Stimulated activated CD4-positive, alpha-beta T cell treated with anti-CD3 and anti-CD28 coated beads, Interleukin-4, amount 100 ng/mL, for 24 hours (primary cell): ENCODE results near the gene BAG3.
"Not testable (repeated sequence)": the region's sequence is repeated elsewhere in the genome, so short reads cannot be mapped to it uniquely, and the experiment has no call there.

Experiments
- DNase-seq: peaks from one replicate; pipeline ENCODE4 v3.0.0-alpha.2; 2020

BAG3 gene

GRCh38 chr10:119640875-119641526, 10.2 kb upstream of the BAG3 start:
- no peak for DNase-seq

GRCh38 chr10:119642556-119643111, 8.5 kb upstream of the BAG3 start:
- no peak for DNase-seq

- no peak for DNase-seq
Observed at GRCh38 chr10:119643306-119644204, 7.6 kb upstream of the BAG3 start.

GRCh38 chr10:119644205-119644814, 6.9 kb upstream of the BAG3 start:
- no peak for DNase-seq

GRCh38 chr10:119644994-119645393, 6.2 kb upstream of the BAG3 start:
- DNase-seq, result no peak

- no peak for DNase-seq
Observed at GRCh38 chr10:119650062-119650461, 1.1 kb upstream of the BAG3 start.

- no peak for DNase-seq
Observed at GRCh38 chr10:119651514-119652360, 557 bp downstream of the BAG3 start.

- peak; percentile 36 for DNase-seq
Observed at GRCh38 chr10:119652361-119652730, 1.2 kb downstream of the BAG3 start.

GRCh38 chr10:119653209-119653608, 2.0 kb downstream of the BAG3 start:
- DNase-seq, result no peak

GRCh38 chr10:119653916-119654315, 2.7 kb downstream of the BAG3 start:
- DNase-seq, result no peak

- no peak for DNase-seq
Observed at GRCh38 chr10:119654540-119654939, 3.4 kb downstream of the BAG3 start.

- DNase-seq, result peak; percentile 73
Observed at GRCh38 chr10:119655566-119656001, 4.4 kb downstream of the BAG3 start.

GRCh38 chr10:119656760-119657159, 5.6 kb downstream of the BAG3 start:
- no peak for DNase-seq

GRCh38 chr10:119657725-119658124, 6.5 kb downstream of the BAG3 start:
- DNase-seq, result no peak

GRCh38 chr10:119658274-119658673, 7.1 kb downstream of the BAG3 start:
- DNase-seq, result peak; percentile 25

- DNase-seq, result no peak
Observed at GRCh38 chr10:119659951-119660350, 8.8 kb downstream of the BAG3 start.

- DNase-seq, result not testable (repeated sequence)
Observed at GRCh38 chr10:119662076-119662605, 11.0 kb downstream of the BAG3 start.

GRCh38 chr10:119663866-119664698, 12.9 kb downstream of the BAG3 start:
- peak; percentile 27 for DNase-seq

GRCh38 chr10:119665901-119666708, 14.9 kb downstream of the BAG3 start:
- DNase-seq, result no peak

GRCh38 chr10:119666709-119667004, 15.5 kb downstream of the BAG3 start:
- DNase-seq, result no peak
